NCI-H69 (cell line): ENCODE results near the gene ANKRD65.

Experiments used
- DNase-seq: peaks from one replicate; lab custom pipeline; 2025; lab: John Stamatoyannopoulos, UW

The ANKRD65 gene

GRCh38 chr1:1441002-1441888, 20.2 kb upstream of the ANKRD65 start:
- DNase-seq, result peak; percentile 13

DNA sequence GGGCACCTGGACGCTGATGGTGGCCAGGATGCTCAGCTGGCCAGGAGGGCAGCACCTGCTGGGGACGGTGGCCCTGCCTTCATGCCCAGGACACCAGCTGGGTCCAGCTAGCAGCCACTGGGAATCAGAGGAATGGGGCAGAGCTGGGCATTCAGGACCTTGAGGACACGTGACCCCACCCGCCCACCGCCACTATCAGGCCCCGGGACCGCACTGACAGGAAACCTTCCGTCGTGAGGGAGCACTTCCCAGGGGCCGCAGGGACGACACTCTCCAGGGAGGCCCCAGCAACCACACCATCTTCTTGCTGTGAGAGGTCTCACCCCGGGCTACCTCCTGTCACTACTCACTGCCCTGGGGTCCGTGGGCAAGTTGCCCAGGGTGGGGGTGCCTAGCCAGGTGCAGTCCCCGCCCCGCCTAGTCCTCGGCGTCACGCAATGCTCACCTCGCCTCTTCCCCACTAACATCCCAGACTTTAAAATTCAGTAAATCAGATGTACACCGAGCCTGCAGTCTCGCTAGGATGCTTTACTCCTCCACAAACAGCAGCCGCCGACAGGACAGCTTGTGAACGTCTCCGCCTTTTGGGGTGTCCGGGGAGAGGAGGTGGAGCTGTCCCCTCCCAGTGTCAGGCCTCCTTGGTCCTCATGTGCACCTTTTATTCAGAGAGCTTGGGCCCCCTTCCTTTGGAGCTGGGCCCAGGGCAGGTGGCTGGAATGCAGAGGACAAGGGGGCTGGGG, 19.4 kb upstream of the ANKRD65 start:
- no peak for DNase-seq

DNA sequence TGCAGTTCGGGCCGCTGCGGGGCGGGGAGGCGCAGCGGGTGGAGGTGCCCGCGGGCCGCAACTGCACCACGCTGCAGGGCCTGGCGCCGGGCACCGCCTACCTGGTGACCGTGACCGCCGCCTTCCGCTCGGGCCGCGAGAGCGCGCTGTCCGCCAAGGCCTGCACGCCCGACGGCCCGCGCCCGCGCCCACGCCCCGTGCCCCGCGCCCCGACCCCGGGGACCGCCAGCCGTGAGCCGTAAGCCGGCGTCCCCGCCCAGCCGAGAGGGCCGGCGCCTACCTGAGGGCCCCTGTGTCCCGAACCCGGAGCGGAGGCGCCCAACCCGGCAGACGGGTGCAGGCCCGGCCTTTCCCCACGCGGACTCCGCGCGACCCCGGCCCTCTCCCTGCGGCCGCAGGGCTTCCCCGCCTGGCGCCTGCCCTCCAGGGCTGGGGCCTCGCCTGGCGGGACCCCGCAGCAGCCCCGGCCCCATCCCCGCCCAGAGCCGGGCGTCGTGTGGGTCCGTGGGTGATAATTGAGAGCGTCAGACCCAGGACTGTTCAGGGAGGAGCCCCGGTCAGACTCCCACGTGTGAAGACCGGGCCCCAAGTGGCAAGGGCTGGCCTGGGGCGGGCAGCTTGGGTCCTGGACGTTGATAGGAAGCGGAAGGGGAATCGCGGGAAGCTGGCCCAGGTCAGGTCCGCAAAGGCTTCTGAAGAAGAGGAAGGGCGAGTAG, 18.6 kb upstream of the ANKRD65 start:
- DNase-seq, result no peak

DNA sequence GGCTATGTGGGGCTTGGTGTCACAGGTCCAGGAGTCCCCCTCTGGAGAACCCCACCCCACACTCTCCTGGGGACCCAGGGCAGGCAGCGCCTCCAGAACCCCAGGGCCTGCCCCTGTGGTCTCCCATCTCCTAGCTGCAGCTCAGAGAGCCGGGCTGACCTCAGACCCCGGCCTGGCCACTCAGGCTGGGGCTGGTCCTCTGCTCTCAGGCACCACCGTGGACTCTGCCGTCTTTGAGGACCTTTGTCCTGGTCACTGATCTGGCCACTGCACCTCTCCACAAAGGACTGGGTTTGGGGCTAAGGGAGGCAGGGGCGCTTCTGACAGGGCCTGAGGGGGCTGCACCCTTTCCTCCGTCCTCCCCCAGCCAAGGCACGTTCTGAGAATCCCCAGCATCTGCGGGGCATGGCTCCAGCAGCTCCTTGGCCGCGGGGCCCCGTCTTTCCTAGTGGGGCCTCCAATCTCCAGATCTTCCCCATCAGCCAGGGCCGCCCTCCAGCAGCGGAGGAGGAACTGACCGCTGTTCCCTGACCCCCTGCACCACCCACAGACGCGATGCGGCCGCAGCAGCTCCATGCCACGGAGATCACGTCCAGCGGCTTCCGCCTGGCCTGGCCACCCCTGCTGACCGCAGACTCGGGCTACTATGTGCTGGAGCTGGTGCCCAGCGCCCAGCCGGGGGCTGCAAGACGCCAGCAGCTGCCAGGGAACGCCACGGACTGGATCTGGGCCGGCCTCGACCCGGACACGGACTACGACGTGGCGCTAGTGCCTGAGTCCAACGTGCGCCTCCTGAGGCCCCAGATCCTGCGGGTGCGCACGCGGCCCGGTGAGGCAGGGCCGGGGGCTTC, 17.7 kb upstream of the ANKRD65 start:
- no peak for DNase-seq

GRCh38 chr1:1437904-1438376, 16.9 kb upstream of the ANKRD65 start:
- no peak for DNase-seq

DNA sequence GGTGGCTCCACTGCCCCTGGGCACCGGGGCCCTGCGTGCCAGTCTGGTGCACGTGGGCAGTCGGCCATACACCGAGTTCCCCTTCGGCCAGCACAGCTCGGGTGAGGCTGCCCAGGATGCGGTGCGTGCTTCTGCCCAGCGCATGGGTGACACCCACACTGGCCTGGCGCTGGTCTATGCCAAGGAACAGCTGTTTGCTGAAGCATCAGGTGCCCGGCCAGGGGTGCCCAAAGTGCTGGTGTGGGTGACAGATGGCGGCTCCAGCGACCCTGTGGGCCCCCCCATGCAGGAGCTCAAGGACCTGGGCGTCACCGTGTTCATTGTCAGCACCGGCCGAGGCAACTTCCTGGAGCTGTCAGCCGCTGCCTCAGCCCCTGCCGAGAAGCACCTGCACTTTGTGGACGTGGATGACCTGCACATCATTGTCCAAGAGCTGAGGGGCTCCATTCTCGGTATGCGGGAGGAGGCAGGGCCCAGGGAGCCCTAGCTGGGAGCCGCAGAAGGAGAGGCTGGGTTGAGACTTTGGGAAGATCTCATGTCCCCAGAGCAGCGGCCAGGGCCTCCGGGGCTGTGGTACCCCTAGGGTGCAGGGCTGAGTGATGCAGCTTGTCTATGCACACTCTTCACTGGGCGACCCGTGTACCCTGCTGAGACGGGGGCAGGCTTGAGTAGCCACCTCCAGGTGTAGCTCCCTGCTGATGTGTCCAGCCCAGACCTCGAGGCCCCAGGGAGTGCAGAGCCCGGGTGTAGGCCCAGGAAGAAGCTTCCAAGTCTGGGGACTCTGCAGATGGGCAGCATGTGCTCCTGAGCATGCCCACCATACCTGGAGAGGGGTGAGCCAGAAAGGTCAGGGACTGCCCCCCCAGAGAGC, 16.2 kb upstream of the ANKRD65 start:
- DNase-seq, result peak; percentile 42

DNA sequence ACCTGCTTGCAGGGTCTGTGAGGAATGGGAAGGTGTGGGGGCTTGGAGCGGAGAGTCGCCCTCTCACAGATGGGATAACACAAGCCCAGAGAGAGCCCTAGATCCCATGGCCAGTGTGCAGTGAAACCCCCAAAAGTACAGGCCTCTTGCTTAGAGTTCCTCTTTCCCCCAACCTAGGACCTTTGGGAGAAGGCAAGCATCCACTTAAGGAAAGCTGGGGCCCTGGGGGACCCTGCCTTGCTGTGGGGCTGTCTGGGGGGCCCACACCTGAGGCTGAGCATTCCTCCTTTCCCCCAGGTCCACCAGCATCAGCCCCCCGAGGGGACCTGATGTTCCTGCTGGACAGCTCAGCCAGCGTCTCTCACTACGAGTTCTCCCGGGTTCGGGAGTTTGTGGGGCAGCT, 15.6 kb upstream of the ANKRD65 start:
- no peak for DNase-seq

DNA sequence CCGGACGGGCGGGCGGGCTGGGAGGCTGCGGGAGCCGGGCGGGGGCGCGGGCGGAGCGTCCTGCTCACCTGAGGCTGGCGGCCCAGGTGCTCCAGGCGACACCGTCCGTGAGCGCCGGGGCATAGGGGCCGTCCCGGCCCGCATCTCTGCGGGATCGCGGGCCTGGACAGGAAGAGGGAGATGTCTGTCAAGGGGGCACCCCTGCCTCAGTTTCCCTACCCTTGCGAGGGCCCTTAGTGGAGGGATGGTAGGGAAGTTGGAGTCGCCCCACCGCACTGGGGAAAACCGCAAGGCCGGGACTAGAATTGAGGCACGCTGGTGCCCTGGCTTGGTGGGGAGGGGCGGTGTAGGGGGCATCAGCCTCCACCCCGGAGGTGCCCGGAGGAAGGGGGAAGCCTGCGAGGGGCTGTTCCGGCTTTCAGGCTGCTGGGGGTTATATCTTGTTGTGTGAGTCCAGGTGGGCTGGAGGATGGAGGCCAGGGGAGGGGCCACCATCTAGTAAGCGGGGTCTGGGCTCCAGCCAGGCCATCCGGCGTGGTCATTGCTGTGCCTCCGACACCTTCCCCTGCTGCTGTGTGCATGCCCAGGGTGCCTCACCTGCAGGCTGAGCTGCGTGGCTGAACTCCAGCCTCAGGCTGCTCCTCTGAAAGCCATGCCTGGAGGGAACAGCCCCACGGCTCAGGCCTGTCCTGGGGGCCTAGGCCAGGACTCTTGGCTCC, 15.0 kb upstream of the ANKRD65 start:
- DNase-seq, result no peak

- peak; percentile 78 for DNase-seq
Observed at GRCh38 chr1:1435106-1435903, 14.2 kb upstream of the ANKRD65 start, which contains the start of gene VWA1. TSS of gene VWA1 (plus strand) at chr1:1435690. CDS start at chr1:1435749, 59 bp downstream.

GRCh38 chr1:1434824-1435105, 13.7 kb upstream of the ANKRD65 start:
- DNase-seq, result no peak

- no peak for DNase-seq
Observed at GRCh38 chr1:1434131-1434823, 13.2 kb upstream of the ANKRD65 start.

- no peak for DNase-seq
Observed at GRCh38 chr1:1433804-1434130, 12.7 kb upstream of the ANKRD65 start.

DNA sequence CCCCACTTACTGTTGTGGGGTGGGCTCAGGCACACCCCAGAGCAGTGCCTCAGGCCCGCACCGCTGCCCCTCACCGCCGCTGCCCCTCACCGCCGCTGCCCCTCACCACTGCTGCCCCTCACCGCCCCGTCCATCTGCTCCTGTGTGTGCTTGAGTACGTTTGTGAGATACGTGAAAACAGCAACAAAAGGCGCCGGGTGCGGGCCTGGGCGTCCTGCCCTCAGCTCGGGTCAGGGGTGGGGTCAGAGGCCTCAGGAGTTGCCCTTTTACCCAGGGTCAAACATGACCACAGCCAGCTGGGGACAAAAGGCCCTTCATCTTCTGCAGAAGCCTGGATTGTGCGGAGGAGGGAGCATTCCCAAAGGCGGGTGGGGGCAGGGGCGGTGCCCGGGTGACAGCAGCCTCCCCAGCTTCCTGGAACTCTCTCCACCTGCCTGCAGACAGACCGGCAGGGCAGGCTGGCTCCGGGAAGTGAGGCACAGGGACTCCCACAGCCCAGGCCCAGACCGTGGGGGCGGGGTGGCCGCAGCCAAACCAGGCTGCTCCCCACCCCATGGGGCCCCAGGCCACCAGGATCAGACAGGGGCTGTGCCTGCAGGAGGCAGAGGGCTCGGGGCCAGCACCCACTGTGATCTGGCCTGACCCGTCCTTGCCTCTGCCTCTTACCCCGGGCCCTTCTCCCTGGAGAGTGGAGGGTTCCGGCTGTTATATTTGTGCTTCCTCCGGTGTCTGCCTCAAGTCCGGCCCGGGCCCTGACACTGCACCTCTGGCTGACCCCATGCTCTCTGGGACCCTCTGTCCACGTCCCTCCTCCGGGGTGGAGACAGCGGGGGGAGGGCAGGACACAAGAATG, 12.1 kb upstream of the ANKRD65 start:
- DNase-seq, result peak; percentile 37

GRCh38 chr1:1432274-1432950, 11.3 kb upstream of the ANKRD65 start:
- DNase-seq, result no peak

DNA sequence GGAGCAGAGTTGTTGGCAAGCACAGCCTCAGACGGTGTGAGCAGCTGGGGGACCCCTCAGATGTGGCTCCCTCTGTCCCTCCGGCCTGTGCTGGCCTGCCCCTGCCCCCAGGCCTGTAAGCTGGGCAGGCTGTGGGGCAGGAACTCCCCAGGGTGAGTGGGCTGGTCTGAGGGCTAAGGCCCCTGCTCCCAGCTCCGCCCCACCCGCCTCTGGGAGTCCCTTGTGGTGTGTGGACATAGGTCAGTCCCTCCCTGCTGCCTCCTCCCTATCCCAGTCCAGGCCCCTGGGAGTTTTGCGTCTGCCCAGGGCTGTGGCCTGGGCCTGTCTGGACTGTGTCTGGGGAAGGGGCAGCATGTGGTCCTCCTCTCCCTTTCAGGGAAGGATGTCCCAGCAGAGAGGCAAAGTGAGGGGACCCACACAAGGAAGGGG, 10.8 kb upstream of the ANKRD65 start:
- DNase-seq, result no peak

DNA sequence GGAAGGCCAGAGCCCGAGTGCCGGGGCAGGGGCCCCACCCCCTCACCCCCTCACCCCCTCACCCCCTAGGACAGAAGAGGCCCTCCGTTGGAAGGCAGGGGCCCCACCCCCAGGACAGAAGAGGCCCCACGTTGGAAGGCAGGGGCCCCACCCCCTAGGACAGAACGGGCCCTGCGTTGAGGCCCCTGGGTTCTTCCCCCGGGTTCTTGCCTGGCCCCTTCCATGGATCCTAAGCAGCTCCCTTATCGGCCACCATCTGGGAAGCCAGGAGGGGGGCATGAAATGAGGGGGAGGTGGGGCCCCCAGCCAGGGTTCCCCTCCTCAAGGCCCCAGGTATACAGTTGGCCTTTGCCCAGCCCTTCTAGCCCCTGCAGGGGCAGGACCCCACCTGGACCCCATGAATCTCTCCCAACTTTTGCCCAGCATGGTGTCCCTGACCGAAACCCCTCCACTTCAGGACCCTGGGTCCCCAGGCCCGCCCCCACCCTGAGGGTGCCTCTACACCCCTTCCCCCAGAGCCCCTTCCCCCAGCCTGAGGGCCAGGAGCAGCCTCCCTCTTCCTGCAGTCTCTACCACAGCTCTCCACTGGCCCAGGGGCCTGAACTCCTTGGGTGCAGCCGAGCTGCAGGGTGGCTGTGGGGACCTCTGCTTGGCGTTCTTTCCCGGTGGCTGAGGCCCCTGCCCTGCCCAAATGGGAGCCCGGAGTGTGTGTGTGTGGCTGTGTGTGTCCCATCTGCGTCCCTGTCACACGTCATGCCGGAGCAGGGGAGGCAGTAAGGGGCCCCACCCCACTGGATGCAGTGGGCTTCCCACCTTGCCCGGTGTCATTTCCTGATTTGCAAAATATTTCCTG, 10.1 kb upstream of the ANKRD65 start:
- DNase-seq, result no peak
